GM10266 (cell line): ENCODE measurements around the gene EDC4.
A peak's percentile ranks its signal among the peaks of the same experiment; 100 is the strongest.

Experiments used
- DNase-seq: peaks from one replicate; pipeline ENCODE4 v3.0.0; 2012; ENCODE audit errors: extremely low spot score
- CTCF ChIP-seq: IDR thresholded peaks from 2 replicates; pipeline ENCODE4 v1.5.1; 2012; ENCODE audit warnings: mild to moderate bottlenecking, low read depth; ENCODE audit not compliant: control insufficient read depth, insufficient read depth; ENCODE audit errors: missing control alignments

The EDC4 gene

DNA sequence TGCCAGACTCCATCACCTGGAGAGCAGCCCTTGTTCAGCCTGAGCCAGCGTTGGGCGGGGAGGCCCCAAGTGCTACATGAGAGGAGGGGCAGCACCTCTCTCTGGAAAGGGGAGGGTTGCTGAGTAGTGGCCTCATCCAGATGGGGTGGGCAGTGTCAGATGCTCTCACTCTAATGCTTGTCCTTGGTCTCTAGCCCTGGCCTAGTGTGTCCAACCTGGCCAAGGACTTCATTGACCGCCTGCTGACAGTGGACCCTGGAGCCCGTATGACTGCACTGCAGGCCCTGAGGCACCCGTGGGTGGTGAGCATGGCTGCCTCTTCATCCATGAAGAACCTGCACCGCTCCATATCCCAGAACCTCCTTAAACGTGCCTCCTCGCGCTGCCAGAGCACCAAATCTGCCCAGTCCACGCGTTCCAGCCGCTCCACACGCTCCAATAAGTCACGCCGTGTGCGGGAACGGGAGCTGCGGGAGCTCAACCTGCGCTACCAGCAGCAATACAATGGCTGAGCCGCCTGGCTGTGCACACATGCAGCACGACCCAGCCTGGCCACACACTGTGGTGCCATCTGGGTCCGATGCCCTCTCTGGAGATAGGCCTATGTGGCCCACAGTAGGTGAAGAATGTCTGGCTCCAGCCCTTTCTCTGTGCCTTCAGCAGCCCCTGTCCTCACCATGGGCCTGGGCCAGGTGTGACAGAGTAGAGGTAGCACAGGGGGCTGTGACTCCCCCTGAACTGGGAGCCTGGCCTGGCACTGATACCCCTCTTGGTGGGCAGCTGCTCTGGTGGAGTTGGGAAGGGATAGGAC, 54.5 kb downstream of the EDC4 start:
- DNase-seq: no peak
- TF ChIP-seq CTCF: no peak

GRCh38 chr16:67928147-67928546, 55.3 kb downstream of the EDC4 start:
- DNase-seq: no peak
- no peak for TF ChIP-seq CTCF

DNA sequence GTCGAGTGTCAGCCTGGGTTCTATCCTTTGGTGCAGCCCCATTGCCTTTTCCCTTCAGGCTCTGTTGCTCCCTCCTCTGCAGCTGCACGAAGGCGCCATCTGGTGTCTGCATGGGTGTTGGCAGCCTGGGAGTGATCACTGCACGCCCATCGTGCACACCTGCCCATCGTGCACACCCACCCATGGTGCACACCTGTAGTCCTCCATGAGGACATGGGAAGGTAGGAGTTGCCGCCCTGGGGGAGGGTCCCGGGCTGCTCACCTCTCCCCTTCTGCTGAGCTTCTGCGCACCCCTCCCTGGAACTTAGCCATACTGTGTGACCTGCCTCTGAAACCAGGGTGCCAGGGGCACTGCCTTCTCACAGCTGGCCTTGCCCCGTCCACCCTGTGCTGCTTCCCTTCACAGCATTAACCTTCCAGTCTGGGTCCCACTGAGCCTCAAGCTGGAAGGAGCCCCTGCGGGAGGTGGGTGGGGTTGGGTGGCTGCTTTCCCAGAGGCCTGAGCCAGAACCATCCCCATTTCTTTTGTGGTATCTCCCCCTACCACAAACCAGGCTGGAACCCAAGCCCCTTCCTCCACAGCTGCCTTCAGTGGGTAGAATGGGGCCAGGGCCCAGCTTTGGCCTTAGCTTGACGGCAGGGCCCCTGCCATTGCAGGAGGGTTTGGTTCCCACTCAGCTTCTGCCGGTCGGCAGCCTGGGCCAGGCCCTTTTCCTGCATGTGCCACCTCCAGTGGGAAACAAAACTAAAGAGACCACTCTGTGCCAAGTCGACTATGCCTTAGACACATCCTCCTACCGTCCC, 55.9 kb downstream of the EDC4 start:
- TF ChIP-seq CTCF: peak; percentile 97
- peak; percentile 81 for DNase-seq

DNA sequence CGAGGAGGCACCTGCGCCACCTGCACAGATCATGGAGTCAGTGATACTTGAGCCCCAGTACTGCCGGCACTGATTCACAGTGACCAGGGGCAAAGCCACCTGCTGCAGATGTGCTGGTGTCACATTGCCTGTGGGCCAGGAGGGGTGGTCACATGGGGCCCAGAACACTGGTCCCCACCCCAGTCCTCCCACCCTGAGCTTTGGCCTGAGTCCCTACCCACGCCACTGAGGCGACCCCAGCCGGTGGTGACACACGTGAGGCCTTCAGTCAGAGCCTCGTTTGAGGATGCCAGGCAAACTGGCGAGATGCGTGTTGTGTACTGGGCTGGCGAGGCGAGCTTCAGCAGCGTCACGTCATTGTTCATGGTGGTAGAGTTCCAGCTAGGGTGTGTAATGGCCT, 57.3 kb downstream of the EDC4 start:
- no peak for TF ChIP-seq CTCF
- DNase-seq: no peak

DNA sequence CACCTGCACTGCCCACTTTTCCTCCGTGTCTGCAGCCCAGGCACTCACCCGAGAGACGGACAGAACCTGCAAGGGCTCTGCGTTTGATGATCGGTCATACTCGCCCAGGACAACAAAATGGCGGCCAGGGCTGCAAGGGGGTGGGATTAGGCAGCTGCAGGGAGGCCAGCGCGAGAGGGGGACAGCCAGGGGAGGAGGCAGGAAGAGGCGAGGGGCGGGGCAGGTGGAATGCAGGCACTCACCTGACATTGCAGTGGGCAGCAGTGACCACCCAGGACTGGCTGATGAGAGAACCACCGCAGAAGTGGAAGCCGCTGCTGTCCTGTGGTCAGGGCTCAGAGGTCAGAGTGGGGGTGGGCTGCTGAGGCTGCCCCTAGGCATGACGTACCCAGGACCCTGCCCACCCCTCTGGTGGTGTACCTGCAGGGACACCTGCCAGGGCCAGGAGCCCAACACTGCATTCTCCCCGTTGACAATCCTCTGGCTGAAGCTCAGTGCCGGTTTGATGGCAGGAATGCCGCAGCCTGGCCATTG, 57.9 kb downstream of the EDC4 start:
- DNase-seq: no peak
- TF ChIP-seq CTCF: no peak
